HG03442 (cell line): ENCODE measurements around the gene NAPB.

Experiments used
- ATAC-seq: cut with Tn5 transposase; IDR thresholded peaks from one replicate; pipeline ENCODE4 v1.9.1; 2021; ENCODE audit warnings: mild to moderate bottlenecking, moderate library complexity; ENCODE audit not compliant: unreplicated experiment

Gene NAPB

DNA sequence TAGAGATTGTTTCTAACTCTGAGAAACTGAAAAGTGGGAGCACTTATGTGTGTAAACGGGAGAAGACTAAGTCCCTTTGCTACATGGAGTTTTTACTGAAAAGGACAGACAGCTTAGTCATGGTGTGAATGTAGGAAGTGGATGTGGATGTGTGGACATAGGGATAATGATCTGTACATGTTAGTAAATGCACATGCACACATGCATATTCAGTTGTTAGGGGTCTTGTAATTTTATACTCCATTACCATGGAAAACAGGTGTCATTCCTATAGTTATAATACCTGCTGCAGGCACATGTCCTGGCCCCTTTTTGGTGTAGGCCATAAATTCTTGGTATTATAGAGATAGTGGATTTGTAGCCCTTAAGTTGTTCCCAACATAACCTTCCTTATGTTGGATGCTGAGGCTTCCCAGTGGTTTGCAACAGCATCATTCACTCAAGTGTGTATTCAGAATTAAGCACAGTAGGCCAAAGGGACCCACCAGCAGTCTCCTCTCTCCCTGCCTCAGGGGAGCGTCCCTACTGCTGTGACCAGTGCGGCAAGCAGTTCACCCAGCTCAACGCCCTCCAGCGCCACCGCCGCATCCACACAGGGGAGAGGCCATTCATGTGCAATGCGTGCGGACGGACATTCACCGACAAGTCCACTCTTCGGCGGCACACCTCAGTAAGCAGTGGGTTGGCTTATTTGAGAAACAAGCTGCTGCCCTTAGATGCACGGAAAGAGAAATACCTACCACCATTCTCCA lies 52.0 kb downstream of the NAPB start:
- no peak for ATAC-seq

DNA sequence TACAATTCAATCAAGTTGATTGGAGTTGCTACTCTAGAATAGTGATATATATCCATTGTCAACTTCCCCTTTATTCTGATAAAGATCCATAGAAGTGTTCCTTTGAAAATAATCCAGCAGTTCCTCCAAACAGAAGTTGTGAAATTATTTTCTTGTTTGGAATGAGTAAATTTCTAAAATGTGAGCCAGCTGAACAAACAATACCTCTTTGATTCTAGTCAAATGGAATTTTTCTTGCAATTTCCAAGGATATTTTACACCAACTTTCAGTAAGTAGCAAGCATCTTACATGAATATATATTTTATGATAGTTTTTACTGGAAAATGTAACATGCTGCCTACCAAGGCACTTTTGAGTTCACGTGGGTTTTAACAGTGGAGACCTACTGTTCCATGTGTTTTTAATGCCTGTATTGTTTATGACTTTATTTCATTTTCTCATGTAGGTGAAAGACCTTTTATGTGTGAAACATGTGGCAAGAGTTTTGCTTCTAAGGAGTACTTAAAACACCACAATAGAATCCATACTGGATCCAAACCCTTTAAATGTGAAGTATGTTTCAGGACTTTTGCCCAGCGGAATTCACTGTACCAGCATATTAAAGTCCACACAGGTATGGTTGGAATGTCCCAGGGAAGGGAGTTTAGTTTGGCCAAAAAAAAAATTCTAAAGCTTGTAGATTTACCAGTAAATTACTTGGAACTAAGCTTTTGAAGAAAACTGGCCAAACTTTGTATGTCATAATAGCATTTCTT lies 52.8 kb downstream of the NAPB start:
- ATAC-seq: no peak

DNA sequence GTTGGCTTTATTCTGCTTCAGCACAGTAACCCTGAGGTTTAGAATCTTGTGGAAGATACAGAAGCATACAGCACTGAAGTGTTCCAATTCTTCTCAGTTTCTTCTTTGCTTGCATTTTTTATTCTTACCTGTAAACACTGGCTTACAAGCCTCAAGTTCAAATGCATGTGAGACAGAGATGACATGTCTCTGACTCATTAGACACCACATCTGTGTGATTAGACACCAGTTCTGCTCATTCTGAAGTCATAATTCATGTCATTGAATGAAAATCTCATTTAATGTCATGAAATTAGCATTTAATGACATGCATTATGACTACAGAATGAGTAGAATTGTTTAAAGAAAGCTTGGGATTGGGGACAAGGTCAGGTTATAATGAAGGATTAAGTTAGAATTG lies 53.5 kb downstream of the NAPB start:
- no peak for ATAC-seq

DNA sequence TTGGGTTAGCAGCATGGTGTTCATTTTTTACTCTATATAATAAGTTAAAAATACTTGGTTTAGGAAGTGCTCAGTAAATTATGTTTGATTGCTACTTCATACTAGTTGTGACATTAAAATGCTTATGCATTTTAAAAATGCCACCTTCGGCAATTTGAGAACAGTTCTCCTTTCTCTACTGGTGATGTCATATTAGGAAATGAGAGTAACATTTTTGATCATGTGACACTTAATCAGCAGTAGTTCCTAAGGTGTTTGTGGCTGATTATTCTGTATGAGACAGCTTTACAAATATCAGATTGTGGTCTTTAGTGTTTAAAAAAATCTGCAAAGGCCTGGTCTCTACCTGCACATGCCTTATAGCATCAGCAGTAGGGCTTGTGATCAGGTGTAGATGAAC lies 54.9 kb downstream of the NAPB start:
- ATAC-seq: no peak

DNA sequence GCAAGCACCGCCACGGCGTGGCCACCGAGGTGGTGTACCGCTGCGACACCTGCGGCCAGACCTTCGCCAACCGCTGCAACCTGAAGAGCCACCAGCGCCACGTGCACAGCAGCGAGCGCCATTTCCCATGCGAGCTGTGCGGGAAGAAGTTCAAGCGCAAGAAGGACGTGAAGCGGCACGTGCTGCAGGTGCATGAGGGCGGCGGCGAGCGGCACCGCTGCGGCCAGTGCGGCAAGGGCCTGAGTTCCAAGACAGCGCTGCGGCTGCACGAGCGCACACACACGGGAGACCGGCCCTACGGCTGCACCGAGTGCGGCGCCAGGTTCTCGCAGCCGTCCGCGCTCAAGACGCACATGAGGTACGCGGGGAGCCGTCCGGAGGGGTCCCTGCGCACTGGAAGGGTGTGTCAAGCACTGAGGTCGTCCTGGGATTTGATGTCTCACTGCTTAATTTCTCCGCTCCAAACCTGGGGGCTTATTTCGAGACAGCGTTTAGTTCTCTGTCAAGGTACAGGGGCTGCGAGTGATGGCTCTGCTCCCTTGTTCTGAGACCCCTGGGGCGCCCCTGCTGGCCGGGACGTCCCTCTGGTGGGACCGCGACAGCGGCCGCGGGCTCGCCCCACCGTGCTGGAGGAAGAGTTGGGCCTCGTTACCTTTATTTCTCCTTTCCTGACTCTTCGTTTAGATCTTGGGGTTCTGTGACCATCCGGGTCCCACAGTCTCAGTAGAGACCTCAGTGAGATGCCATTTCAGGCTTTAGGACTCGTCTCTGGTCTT lies 55.7 kb downstream of the NAPB start:
- no peak for ATAC-seq

DNA sequence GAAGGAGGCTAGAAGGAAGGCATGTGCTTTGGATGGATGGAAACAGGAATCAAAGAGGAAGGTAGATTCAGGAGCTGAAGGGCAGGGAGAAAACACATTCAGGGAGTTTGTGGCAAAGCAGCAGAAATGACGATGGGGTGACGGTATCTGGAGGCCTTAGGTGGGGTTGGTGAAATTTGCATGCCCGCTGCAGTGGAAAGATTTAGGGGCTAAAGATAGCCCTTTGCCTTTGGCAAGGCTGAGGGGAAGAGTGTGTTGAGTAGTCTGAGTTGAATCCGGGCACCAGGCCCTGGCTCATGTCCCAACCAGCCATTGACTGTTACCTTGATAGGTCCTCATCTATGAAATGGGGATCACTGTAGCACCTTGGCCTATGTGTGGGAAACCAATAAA lies 58.0 kb downstream of the NAPB start:
- ATAC-seq: no peak

DNA sequence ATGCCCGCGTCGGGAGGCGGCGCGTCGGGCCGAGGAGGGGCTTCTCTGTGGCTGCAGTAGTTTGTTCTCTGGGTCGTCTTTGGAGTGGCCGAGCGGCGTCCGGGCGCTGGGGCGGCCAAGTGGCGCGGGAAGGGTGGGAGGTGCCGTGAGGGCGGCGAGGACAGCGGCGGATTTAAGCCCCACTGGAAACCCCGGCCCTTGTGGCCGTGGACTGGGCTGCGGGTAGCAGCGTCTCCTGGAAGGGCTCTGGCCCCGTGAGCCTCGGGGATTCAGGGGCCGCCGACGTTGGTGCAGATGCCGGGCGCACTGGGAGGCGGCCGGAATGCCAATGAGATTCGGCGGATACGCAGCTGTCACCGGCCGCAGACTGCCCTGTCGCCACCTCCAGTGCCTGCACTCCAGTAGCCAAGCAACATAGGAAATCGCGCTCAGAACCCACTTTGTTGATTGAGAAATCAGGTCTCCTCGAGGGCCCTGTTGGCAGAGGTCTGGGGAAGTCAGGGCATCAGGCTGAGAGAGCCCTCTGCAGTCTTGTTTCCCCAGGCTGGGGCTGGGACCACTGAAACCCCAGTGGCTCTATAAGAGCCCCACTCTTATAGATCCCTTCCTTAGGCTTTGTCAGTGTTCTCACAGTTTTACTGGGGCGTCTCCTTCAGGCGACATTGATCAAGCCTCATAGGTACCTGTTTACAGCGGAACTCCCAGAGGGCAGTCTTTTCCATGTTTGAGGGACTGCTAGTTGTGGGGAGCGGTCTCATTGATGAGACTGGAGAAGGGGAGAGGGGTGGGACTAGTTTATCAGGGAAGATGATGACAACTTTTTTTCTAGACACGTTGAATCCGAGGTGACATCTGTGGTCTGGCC lies 58.7 kb downstream of the NAPB start:
- peak; percentile 6 for ATAC-seq

DNA sequence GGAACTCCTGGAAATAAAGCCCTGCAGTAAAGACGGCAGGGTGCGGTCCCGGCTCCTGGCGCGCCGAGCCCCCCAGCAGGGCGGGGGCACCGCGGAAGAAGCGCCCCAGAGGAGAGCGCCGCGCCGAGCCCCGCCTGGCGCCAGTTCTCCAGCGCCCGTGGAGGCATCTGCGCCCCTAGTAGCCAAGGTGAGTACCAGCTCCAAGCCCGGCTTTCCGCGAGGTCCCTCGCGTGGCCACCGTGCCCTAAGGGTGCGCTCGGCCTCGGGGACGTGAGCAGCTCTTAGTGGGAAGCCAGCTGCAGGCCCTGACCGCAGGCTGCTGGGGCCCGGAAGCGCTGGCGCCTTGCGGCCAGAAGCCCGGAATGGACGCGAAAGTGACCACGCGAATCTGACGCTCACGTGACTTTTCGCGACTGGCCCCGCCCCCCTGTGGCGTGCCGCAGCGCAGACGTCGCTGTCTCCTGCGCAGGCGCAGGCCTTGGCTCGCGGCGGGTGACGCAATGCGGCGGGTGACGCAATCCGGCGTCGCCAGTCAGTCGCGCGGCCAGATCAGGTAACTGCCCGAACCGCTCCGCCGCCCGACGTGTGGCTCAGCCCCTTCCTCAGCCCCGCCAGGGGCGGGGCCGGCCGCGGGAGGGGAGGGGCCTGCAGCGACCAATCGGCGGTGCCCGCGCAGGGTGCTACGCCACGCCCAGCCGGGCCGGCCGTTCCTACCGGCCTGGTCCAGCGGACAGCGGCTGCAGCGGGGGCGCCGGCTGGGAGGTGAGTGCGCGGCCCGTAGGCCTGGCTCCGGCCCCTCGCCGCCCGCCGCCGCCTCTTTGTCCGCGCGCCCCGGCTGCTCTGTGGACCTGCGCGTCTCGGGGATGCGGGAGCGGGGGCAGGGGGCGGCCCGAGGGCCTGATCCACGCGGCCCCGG lies 59.6 kb downstream of the NAPB start, which contains the start of gene GZF1:
GZF1 (plus strand) TSS at position 707 of the 916 bp plus-strand sequence. CDS start 2,202 bp downstream, outside the sequence.
- ATAC-seq: peak; percentile 63

DNA sequence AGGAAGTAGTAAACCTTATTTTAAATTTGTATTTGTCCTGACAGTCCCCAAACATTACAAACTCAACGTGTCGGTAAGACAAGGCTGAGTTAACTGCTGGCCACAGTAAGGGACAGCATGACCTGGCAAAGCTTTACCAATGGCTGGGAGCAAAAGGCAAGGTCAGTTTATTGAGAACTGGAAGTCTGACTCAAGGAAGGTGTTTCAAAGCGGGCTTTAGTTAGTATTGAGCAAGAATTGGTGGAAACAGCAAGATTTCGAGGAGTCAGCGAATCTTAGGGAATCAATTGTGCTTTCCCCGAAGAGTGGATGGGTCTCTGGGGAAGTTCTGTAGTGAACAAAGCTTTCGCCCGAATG lies 60.2 kb downstream of the NAPB start:
- ATAC-seq: no peak

DNA sequence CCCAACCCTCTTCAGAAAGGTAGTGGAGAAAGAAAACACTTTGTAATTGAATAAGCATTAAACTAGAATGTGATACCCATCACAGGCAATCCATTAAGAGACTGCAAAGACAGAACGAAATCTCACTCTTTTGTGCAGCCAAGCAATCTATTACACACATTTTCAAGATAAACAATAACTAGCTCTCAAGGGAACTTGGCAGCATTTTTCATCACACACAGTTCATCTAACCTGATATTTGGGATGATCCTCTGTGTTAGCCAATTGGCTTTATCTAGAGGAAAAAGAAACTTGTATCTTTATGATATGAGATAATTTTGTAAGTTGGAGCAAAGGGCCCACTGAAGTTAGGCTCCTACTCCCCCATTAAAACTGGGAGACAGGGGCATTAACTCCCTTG lies 60.8 kb downstream of the NAPB start:
- no peak for ATAC-seq

DNA sequence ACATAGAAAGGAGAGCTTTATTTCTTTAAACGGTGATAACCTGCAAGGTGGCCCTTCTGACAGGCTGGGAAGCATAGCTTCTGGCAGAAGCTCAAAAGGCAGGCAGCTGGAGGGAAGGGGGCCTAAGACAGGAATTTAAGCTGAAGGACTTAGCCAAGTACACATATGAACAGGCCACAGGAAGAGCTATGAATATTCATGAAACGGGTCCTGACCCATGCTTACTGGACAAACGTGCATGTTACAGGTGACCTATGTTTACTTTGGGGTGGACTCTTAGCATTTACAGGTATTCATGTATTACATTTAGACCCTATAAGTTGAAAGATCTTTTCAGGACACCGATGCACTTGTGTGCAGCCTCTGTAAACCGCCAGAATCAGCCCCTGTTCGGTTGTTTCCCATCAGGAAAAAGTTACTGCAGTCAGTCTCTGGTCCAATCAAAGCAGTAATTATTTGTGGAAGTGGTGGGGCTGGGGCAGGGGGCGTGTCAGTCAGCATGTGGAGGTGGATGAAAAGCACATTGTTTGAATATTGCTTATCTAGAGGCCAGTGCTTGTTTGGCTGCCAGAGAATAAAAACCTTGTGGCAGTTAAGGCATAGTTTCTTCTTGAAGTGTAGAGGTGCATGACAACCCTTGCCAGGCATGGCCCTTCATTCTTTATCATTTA lies 62.2 kb downstream of the NAPB start:
- no peak for ATAC-seq

DNA sequence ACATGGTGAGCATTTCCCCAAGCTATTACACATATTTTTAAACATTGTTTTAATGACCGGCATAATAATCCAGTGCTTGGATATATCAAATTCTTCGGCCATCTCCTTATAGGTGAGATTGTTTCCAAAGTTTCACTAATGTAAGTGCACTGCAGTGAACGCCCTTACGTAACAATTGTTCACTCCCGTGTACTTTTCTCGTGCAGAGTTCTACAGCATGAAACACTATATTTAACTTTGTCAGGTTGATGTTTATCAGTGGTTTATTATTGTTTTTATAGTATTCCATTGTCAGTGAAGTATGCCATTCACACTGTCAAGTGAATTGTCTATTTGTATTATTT lies 62.8 kb downstream of the NAPB start:
- no peak for ATAC-seq

DNA sequence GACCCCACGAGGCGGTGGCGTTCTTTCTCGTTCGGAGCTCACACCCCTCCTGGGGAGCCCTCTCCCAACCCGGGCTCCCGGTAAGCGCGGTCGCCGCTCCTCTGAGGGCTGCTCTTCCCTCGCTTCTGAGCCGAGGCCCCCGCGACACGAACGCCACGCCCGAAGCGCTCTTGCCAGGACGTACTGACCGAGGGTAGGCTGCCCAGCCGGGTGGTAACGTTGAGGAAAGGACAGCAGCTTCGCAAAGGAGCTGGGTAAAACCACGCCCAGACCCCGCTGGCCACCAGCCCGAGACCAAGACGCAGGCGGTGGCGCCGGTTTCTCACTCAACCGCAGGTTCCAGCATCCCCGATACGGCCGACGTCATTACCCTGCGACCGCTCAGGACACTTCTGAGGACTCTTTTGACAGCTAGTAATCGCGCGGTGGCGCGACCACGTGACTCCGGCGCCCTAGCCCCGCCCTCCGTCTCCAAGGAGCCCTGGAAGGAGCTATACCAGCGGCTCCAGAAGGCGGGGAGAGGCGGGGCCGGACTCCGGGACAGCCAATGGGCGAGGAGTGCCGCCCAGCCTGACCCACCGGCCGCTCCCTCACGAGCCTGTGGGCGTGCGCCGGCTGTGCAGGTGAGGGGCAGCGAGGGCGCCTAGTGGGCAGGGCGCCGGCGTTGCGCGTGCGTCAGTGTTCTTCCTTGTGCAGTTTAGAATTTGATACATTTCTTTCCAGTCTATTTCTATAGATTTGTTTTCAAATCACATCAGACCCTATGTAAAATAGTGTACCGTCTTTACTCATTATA lies 63.3 kb downstream of the NAPB start:
- peak; percentile 73 for ATAC-seq

DNA sequence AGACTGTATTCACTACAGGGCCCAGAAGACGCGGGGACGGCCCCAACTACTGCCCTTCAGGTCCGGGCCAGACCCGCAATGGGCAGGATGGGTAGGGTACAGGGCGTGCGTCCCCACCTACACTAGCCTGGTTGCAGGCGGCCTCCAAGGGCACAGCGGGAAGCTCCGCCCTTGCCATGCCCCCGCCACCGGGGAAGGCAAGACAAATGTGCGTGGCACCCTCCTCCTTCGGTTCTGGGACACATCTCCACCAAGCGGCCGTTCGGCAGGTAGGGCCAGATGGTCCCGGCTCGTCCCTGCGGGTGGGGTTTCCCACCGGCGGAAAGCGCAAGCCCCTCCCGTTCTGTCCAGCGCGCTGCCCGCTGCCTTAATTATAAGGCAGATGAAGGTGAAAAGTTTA lies 65.1 kb downstream of the NAPB start:
- ATAC-seq: no peak

DNA sequence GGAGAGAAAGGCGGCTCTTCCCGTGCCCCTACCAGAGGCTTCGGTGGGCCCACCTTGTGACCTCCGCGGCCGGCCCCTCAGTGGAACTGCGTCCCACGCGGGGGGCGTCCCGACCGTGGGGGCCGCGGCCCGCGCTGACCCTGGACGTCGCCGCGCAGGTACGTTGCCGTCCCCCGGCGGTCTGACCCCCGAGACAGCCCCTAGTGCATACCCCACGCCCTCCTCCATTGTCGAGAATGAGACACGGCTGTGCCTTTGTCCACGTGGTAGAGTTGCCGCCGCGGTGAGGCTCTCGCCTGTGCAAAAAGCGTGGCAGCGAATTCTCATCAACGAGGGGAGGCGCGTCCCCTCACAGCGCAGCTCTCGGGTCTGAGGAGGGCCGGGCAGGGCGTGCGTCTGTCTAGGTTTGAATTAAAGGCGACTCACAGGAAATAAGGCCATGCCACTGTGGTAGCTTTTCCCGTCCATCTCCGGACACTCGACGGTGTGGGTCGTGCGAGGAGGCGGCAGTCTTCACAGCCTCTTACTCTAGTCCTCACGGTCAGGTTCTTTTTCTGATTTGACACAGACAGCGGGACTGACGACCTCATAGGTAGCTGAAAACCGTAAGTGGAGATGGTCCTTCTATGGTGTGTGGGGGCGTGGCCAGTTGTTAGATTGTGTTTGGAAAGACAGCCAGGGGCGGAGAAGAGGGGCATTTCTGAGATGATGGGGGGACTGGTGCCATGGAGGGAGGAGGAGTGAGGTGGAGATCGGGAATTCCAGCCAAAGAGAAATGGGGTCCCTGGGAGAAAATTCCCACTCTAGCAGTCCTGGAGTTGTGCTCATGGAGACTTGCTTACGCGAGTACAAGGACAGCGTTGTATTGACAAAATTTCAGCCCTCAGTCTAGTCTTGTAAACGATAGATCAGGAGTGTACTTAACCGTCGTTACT lies 70.1 kb downstream of the NAPB start:
- peak; percentile 26 for ATAC-seq

DNA sequence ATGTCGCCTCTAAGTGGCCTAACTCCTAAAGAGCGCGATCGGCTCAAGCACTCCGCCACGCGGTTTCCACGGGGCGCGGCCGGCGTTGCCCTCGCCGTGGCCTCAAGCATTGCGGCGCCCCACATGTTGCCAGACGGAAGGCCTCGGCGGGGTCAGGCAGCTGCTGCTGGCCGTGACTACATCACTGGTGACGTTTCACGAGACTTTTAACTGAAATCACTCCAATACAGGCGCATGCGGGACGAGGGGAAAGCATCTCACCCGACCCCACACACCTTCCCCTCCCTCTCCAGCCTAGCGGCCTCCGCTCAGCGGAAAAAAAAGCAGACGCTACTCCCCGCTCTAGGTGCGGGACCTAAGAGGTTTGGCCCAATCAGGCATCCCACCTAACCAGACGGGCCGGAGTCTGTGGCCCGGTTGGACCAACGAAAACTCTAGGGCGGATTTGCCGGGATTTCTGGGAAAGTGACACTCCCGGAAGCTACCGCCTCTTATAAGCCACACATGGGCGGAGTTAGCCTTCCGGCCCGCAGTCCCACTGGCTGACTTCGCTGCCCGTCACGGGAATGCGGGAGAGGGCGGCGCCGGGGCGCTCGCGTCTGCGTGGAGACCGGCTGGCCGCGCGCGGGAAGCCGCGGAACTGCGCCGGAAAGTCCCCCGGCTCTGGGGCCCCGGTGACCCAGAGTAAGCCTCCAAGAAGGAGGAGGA lies 70.9 kb downstream of the NAPB start, which contains the start of gene NXT1:
NXT1 (plus strand) TSS at position 596 of the 708 bp plus-strand sequence. CDS start 3,251 bp downstream, outside the sequence.
- peak; percentile 81 for ATAC-seq
